NB4 (cell line): ENCODE results near the gene CETP.

Experiments
- CTCF ChIP-seq: IDR thresholded peaks from one replicate; pipeline ENCODE4 v1.5.1; 2012; ENCODE audit warnings: low read depth, low read length
- MAX ChIP-seq: IDR thresholded peaks from 2 replicates; pipeline ENCODE4 v1.6.1; 2011; ENCODE audit warnings: low read depth, low read length
- MYC ChIP-seq: IDR thresholded peaks from 2 replicates; pipeline ENCODE4 v1.6.1; 2011; ENCODE audit warnings: low read depth, low read length
- POLR2A ChIP-seq: IDR thresholded peaks from 2 replicates; pipeline ENCODE4 v1.6.1; 2011; ENCODE audit warnings: mild to moderate bottlenecking; ENCODE audit not compliant: insufficient read length; ENCODE audit errors: extremely low read depth

GRCh38 chr16:57026778-57027062 is 65.0 kb downstream of the CETP start:
- TF ChIP-seq POLR2A, result no peak
- TF ChIP-seq CTCF, result no peak
- no peak for TF ChIP-seq MAX
- TF ChIP-seq MYC, result no peak
